NT2/D1 (cell line): ENCODE results near the gene ADAMTS7.
"Not testable (repeated sequence)": the region's sequence is repeated elsewhere in the genome, so short reads cannot be mapped to it uniquely, and the experiment has no call there.

Experiments
- SUZ12 ChIP-seq: IDR thresholded peaks from 2 replicates; pipeline ENCODE4 v1.6.1; 2011; ENCODE audit not compliant: insufficient read length, insufficient read depth; ENCODE audit errors: extremely low read depth
- YY1 ChIP-seq: IDR thresholded peaks from 2 replicates; pipeline ENCODE4 v1.6.1; 2011; ENCODE audit not compliant: insufficient read length, insufficient read depth
- ZNF274 ChIP-seq: IDR thresholded peaks from 2 replicates; pipeline ENCODE4 v1.6.1; 2011; ENCODE audit warnings: mild to moderate bottlenecking, low read depth, low read length

- TF ChIP-seq YY1, ZNF274, SUZ12: not testable (repeated sequence)
Measured at GRCh38 chr15:78756781-78757635, 54.3 kb downstream of the ADAMTS7 start.
